GM21825 (cell line): ENCODE results near the gene WDFY2.
"Not testable (repeated sequence)": the region's sequence is repeated elsewhere in the genome, so short reads cannot be mapped to it uniquely, and the experiment has no call there.

Experiments
- ATAC-seq: cut with Tn5 transposase; IDR thresholded peaks from one replicate; pipeline ENCODE4 v1.9.1; 2021; ENCODE audit warnings: mild to moderate bottlenecking, moderate library complexity; ENCODE audit not compliant: unreplicated experiment

The WDFY2 gene

DNA sequence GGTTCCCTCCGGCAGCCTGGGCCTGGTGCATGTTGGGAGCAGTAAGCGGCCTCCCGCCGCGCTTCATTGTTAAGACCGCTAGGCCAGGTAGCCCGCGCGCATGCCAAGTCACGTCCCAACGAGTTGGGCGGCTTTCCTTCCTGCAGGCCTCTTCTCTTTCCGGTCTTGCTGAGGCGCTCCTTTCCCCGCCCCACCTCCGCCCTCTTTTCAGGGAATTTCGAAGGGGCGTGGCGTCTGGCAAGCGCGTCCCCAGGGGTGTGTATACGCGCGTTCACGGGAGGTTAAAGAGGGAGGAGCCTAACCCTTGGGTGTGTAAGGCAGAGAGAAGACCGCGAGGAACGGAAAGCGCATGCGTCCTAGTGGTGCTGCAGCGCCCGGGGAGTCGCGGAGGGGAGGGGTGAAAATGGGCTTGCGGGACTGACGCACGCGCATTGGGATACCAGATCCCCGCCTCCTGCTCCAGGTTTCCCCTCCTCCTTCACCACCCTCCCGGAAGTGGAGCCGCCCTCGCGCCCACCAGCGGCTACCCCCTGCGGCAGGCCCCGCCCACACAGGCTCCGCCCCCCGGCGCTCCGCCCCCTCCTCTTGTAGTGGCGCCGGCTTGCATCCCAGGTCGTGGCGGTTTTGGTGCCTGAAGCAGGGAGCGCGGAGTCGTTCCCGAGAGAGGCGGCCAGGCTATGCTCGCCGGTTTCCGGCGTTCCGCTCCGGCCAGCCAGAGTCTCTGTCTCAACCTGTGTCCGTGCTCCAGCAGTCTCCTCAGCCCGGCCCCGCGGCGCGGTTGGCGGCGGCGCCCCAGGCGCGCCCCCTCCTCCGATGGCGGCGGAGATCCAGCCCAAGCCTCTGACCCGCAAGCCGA, at the start of gene WDFY2:
Gene WDFY2 (plus strand): TSS at position 588 of the 856 bp plus-strand sequence. CDS start 226 bp downstream, at position 814.
- ATAC-seq = peak; percentile 74

GRCh38 chr13:51538591-51539179, 45.6 kb upstream of the WDFY2 start:
- ATAC-seq = no peak

GRCh38 chr13:51539887-51540286, 44.4 kb upstream of the WDFY2 start:
- ATAC-seq = no peak

DNA sequence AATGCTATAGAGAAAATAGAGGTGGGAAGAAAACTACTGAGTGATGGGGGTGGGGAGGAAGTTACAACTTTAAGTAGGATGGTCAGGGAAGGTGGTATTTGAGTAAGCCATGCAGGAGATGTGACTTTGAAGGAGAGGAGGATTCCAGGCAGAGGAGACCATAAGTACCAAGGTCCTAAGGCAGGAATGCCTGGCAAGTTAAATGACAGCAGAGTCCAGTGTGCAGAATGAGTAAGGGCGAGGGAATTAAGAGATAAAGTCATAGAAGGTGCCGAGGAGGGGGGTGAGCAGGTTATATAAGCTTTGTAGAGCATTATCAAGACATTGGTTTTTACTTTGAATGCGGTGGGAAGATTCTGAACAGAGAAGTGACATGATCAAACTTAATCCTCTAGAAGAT, 43.2 kb upstream of the WDFY2 start:
- ATAC-seq = no peak

DNA sequence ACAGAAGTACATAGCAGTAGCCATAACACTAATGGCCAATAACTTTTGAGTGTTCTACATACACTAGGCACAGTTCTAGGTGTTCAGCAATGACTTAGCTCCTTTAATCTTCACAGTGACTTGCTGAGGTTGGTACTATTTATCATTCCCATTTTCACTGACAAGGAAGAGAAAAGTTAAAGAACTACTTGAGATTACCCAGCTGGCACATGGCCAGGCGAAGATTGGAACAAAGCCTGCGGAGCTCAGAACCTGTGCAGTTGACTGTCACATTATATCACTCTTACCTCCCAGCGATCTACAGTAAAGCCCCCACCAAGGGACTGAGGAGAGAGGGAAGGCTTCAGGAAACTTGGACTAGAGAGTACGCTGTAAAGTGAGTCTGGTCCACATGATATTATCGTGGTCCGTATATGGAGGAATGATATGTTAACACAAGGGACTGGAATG, 42.4 kb upstream of the WDFY2 start:
- no peak for ATAC-seq

DNA sequence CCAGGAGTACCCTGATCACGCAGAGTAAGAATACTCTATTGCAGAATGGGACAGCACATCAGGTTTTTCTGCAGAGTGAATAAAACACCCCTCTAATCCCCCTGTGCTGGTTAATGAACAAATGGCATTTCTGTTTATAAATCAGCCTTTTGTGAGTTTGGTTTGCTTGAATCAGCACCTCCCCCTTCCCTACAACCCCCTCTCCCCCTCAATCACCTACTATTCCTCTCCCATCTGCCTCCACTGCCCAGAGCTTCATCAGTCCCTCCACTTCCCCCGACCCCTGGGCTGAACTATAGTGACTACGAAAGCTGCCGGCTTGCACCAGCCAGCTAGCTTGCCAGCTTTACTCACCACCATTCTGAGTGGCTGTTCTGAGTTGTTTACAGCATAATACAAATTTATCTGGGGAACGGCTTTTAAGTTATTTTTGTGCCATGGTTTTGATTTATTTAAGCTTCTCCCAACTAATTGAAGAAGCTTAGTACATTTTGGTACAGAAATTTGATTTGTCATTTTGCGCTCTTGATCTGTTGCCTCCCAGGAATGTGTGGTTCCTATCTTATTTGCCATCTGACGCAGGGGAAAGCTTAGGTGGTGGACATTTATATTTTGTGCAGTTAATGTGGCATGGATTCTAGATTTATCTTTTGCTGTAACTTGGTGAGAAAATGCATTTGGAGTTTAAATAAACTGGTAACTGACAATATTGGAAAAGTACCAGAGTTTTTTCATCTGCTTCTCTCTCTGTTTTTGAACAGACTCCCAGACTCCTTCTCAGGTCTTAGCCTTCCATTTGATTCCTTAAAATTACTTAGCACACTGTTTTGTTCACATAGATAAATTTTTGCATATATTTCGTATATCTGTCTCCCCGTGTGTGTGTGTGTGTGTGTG, 41.7 kb upstream of the WDFY2 start:
- no peak for ATAC-seq

DNA sequence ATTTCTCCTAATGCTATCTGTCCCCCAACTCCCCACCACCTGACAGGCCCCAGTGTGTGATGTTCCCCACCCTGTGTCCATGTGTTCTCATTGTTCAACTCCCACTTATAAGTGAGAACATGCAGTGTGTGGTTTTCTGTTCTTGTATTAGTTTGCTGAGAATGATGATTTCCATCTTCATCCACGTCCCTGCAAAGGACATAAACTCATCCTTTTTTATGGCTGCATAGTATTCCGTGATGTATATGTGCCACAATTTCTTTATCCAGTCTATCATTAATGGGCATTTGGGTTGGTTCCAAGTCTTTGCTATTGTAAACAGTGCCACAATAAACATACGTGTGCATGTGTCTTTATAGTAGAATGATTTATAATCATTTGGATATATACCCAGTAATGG, 38.8 kb upstream of the WDFY2 start:
- ATAC-seq = not testable (repeated sequence)

GRCh38 chr13:51547425-51548176, 36.7 kb upstream of the WDFY2 start:
- no peak for ATAC-seq

DNA sequence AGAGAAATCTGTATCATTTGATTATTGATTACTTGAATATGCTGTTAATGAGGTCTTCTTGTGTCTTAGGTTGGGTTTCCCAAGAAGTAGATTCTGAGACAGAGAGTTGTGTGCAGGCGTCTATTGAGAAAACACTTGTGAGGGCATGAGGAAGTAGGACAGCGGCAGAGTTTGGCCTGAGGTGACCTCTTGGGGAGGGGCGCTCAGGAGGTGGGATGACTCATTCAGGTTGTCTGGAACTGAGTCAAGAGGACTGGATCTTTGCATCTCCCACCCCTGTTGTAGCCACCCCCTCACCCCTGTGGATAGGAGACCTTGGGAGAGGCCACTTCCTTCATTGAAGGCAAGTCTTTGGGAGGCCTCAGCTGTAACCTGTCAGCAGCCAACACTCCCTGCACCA, 35.2 kb upstream of the WDFY2 start:
- peak; percentile 72 for ATAC-seq

GRCh38 chr13:51549593-51549992, 34.7 kb upstream of the WDFY2 start:
- no peak for ATAC-seq

GRCh38 chr13:51550151-51550550, 34.1 kb upstream of the WDFY2 start:
- ATAC-seq = no peak

- no peak for ATAC-seq
Measured at GRCh38 chr13:51551416-51551815, 32.8 kb upstream of the WDFY2 start.

GRCh38 chr13:51552027-51552426, 32.2 kb upstream of the WDFY2 start:
- no peak for ATAC-seq

- ATAC-seq = no peak
Measured at GRCh38 chr13:51553531-51553930, 30.7 kb upstream of the WDFY2 start.

GRCh38 chr13:51556740-51557139, 27.5 kb upstream of the WDFY2 start:
- no peak for ATAC-seq

DNA sequence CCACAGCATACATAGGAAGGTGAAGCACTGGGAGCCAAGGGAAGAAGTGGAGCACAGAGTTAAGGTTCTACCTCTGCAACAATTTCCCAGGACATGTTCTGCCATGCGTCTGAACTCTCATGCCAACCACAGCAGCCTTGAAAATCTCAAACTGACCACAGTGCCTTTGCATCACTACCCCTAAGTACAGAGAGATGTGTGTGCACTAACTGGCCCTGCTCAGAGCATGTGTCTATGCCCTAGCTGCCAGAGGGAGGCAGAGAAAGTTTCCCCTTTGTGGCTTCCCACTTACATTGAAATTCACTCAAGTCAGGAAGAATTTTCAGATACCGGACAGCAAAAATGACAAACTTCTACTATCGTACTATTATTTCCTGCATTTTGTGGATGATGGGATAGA, 26.8 kb upstream of the WDFY2 start:
- no peak for ATAC-seq

DNA sequence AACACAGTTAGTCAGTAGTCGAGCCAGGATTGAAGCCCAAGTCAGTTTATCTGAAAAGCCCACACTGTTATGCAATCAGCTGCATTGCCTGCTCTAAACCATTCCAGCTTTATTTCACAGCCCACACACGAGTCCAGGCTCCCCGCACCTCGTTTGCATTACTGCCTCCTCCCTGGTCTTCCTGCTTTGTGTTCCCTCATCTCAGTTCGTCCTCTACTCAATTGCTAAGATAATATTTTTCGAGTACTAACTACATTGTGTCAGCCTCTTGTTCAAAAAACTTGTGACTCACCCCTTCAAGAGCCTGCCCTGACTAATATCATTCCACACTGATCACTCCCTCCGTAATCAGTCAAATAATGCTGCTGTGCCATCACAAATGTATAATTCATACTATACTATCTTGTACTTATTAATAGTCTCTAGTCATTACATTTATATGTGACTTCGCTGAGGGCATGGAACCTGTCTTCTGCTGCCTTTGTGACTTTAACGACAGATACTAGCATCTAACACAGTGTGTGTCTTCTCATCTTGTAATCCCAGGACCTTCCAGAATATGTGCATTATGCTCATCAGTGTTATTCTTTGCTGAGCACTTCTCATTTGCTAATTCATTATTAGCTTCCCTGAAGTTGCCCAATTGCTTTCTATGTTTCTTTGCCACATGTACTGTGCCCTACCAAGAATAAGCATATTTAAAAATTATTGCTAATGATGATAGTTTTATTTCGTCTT, 26.2 kb upstream of the WDFY2 start:
- no peak for ATAC-seq

GRCh38 chr13:51559946-51560735, 24.1 kb upstream of the WDFY2 start:
- no peak for ATAC-seq

- peak; percentile 91 for ATAC-seq
Measured at GRCh38 chr13:51562011-51562671, 22.1 kb upstream of the WDFY2 start.
